Upper lobe of right lung (tissue), 1 donor: ENCODE data around the gene FTHL17. TPM values are rescaled to one million over a fixed set of nuclear protein-coding genes. Genes with fewer than 3 reads are reported as not detected.
A peak's percentile ranks its signal among the peaks of the same experiment; 100 is the strongest.

Source experiments
- ATAC-seq: fragments of 200-7000 bp; cut with Tn5 transposase; one replicate; pipeline ENCODE4 v1.9.1; 2020; ENCODE audit warnings: mild to moderate bottlenecking, moderate library complexity
- DNase-seq: peaks from one replicate; pipeline ENCODE4 v3.0.0-alpha.2; 2020
- H3K27ac ChIP-seq: fragments of 200-600 bp; one replicate; pipeline ENCODE4 v1.8.0; 2022
- H3K27me3 ChIP-seq: fragments of 200-600 bp; one replicate; pipeline ENCODE4 v1.8.0; 2022; ENCODE audit warnings: mild to moderate bottlenecking
- H3K36me3 ChIP-seq: fragments of 200-600 bp; one replicate; pipeline ENCODE4 v1.8.0; 2022
- H3K4me1 ChIP-seq: fragments of 200-600 bp; one replicate; pipeline ENCODE4 v1.8.0; 2022
- H3K4me3 ChIP-seq: fragments of 200-600 bp; one replicate; pipeline ENCODE4 v1.8.0; 2022; ENCODE audit warnings: mild to moderate bottlenecking
- H3K9me3 ChIP-seq: fragments of 200-600 bp; one replicate; pipeline ENCODE4 v1.8.0; 2022
- CTCF ChIP-seq: fragments of 200-600 bp; IDR thresholded peaks from one replicate; pipeline ENCODE4 v1.8.0; 2022; ENCODE audit warnings: antibody characterized with exemption
- intact Hi-C: fragments of 100-400 bp; cut with DNase I; formaldehyde crosslinking; loops from one replicate; pipeline ENCODE4 v1.11.0; 2022
- total RNA-seq: library from RNA; stranded (reverse); fragmentation: NEBNext Ultra II Directional; extraction: Animal tissue kit (Norgen Biotek cat#: 25700); gene quantifications from one replicate; pipeline ENCODE4 v1.2.1, GENCODE V29; 2021
- donor health status: DM: no; HTN: yes; CAD: no; lungs with severe emphysema.

Gene FTHL17
- total RNA-seq, 1 donor from 2014 or later, result not detected

- intact Hi-C loops, result no loop called here
- Histone ChIP-seq H3K27me3 (no peaks in the 10 kb centered on the region), H3K36me3 (no peaks in the 10 kb centered on the region), H3K4me3 (no peak overlapping the region), H3K27ac (no peak overlapping the region), H3K4me1 (no peaks in the 10 kb centered on the region), H3K9me3 (no peaks in the 10 kb centered on the region)
- no peak for TF ChIP-seq CTCF
- ATAC-seq, result no peak
- no peak for DNase-seq
Observed at GRCh38 chrX:31091819-31092218, 20.0 kb upstream of the FTHL17 start.

- no peak for TF ChIP-seq CTCF
- no peaks in the 10 kb centered on the region for H3K4me1 ChIP-seq
- H3K9me3 ChIP-seq, result no peaks in the 10 kb centered on the region
- no peak for DNase-seq
- ATAC-seq, result no peak
- no peaks in the 10 kb centered on the region for H3K36me3 ChIP-seq
- H3K4me3 ChIP-seq, result no peak overlapping the region
- no peaks in the 10 kb centered on the region for H3K27me3 ChIP-seq
- no peak overlapping the region for H3K27ac ChIP-seq
- intact Hi-C loops, result no loop called here
Observed at GRCh38 chrX:31074522-31074921, 2.7 kb upstream of the FTHL17 start.

- no peak overlapping the region for H3K4me3 ChIP-seq
- intact Hi-C loops, result no loop called here
- DNase-seq (peak; percentile 51), ATAC-seq (no peak)
- H3K36me3 ChIP-seq, result no peaks in the 10 kb centered on the region
- TF ChIP-seq CTCF, result no peak
- no peaks in the 10 kb centered on the region for H3K4me1 ChIP-seq
- H3K27me3 ChIP-seq, result no peaks in the 10 kb centered on the region
- no peak overlapping the region for H3K27ac ChIP-seq
- H3K9me3 ChIP-seq, result no peaks in the 10 kb centered on the region
Observed at GRCh38 chrX:31071262-31071661, 579 bp downstream of the FTHL17 start.

GRCh38 chrX:31070057-31070468 lies 1.8 kb downstream of the FTHL17 start:
- no peak overlapping the region for H3K4me3 ChIP-seq
- no peaks in the 10 kb centered on the region for H3K36me3 ChIP-seq
- no peak for TF ChIP-seq CTCF
- intact Hi-C loops, result no loop called here
- no peaks in the 10 kb centered on the region for H3K27me3 ChIP-seq
- H3K9me3 ChIP-seq, result no peaks in the 10 kb centered on the region
- no peaks in the 10 kb centered on the region for H3K4me1 ChIP-seq
- ATAC-seq (no peak), DNase-seq (no peak)
- no peak overlapping the region for H3K27ac ChIP-seq

GRCh38 chrX:31063114-31063513 lies 8.7 kb downstream of the FTHL17 start:
- no peaks in the 10 kb centered on the region for H3K9me3 ChIP-seq
- no peak for TF ChIP-seq CTCF
- DNase-seq (no peak), ATAC-seq (no peak)
- H3K4me3 ChIP-seq, result no peak overlapping the region
- H3K4me1 ChIP-seq, result no peaks in the 10 kb centered on the region
- H3K27me3 ChIP-seq, result no peaks in the 10 kb centered on the region
- H3K36me3 ChIP-seq, result no peaks in the 10 kb centered on the region
- H3K27ac ChIP-seq, result no peak overlapping the region
- intact Hi-C loops, result no loop called here

GRCh38 chrX:31061091-31061490 lies 10.8 kb downstream of the FTHL17 start:
- Histone ChIP-seq H3K4me3 (no peak overlapping the region), H3K4me1 (no peaks in the 10 kb centered on the region), H3K27me3 (no peaks in the 10 kb centered on the region), H3K27ac (no peak overlapping the region), H3K9me3 (no peaks in the 10 kb centered on the region), H3K36me3 (no peaks in the 10 kb centered on the region)
- ATAC-seq (no peak), DNase-seq (no peak)
- intact Hi-C loops, result no loop called here
- no peak for TF ChIP-seq CTCF
